T-helper 1 cell (primary cell): ENCODE results near the gene PNPO.
"Not testable (repeated sequence)": the region's sequence is repeated elsewhere in the genome, so short reads cannot be mapped to it uniquely, and the experiment has no call there.

ENCODE experiments used
- DNase-seq, 5 donors: peaks; one replicate each; pipeline ENCODE4 v3.0.0-alpha.2; 2012 to 2020

Gene PNPO

GRCh38 chr17:47978324-47978723 is 37.0 kb downstream of the PNPO start:
- DNase-seq = peak in 3 of 5 donors; percentile 17 to 58 (median 37)

GRCh38 chr17:47980541-47980940 is 39.2 kb downstream of the PNPO start:
- no peak for DNase-seq

- DNase-seq = peak in 1 of 5 donors; percentile 50
These were observed 40.1 kb downstream of the PNPO start for GRCh38 chr17:47981462-47981861.

GRCh38 chr17:47982091-47982617 is 40.8 kb downstream of the PNPO start:
- DNase-seq = no peak

GRCh38 chr17:47982645-47983390 is 41.4 kb downstream of the PNPO start:
- no peak for DNase-seq

GRCh38 chr17:47983492-47984223 is 42.3 kb downstream of the PNPO start:
- no peak for DNase-seq

- DNase-seq = no peak
These were observed 45.1 kb downstream of the PNPO start for GRCh38 chr17:47986520-47986919.

GRCh38 chr17:47987240-47987835 is 46.0 kb downstream of the PNPO start:
- DNase-seq = no peak

- DNase-seq = not testable (repeated sequence)
These were observed 47.1 kb downstream of the PNPO start for GRCh38 chr17:47988445-47988844.

- DNase-seq = no peak
These were observed 47.8 kb downstream of the PNPO start for GRCh38 chr17:47989159-47989558.

GRCh38 chr17:47989700-47990099 is 48.3 kb downstream of the PNPO start:
- no peak for DNase-seq

- no peak for DNase-seq
These were observed 49.8 kb downstream of the PNPO start for GRCh38 chr17:47990962-47991731.

- no peak for DNase-seq
These were observed 50.8 kb downstream of the PNPO start for GRCh38 chr17:47992216-47992615.

- DNase-seq = no peak
These were observed 51.7 kb downstream of the PNPO start for GRCh38 chr17:47993031-47993564.

- no peak for DNase-seq
These were observed 52.6 kb downstream of the PNPO start for GRCh38 chr17:47993964-47994363.

GRCh38 chr17:47994724-47995123 is 53.4 kb downstream of the PNPO start:
- DNase-seq = no peak

- DNase-seq = no peak
These were observed 54.0 kb downstream of the PNPO start for GRCh38 chr17:47995241-47995935.

- DNase-seq = no peak
These were observed 54.8 kb downstream of the PNPO start for GRCh38 chr17:47996201-47996600.

GRCh38 chr17:47997586-47997985 is 56.2 kb downstream of the PNPO start:
- DNase-seq = no peak

GRCh38 chr17:47998044-47998443 is 56.7 kb downstream of the PNPO start:
- no peak for DNase-seq
